NCI-H1417 treated with DMSO at 0.1 percent for 48 hours (cell line): Measurements from ENCODE around the gene COL7A1.
"Not testable (repeated sequence)": the region's sequence is repeated elsewhere in the genome, so short reads cannot be mapped to it uniquely, and the experiment has no call there.

Experiments used
- DNase-seq: peaks from one replicate; lab custom pipeline; 2025; lab: John Stamatoyannopoulos, UW

Gene COL7A1

DNA sequence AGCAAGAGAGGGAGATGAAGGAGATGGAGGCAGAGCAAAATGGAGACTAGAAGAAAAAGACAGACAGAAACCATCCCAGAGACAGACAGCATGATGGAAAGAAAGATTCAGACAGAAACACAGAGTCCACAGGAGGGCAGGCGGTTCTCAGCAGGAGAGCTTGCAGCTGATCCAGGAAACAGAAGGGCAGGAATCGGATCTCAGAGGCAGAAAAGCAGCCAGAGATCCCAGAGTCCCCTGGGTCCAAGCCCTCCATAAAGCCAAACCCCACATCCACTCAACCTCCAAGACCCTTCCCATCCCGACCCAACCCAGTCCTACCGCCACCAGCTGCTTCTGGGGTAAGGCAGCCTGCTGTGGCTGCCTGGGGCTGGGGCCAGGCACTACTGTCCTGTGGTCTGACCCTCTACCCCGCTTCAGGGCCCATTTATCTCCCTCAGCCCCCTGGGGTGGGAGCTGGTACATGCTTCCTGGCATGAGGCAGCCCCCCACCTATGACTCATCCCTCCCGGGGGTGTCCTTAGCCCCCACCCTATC is 31.7 kb downstream of the COL7A1 start, which contains the start of gene UCN2:
Gene UCN2 (minus strand): TSS at position 400 of the 537 bp plus-strand sequence. CDS start 657 bp downstream, outside the sequence.
- no peak for DNase-seq

GRCh38 chr3:48562367-48563095 is 32.6 kb downstream of the COL7A1 start:
- DNase-seq: no peak

DNA sequence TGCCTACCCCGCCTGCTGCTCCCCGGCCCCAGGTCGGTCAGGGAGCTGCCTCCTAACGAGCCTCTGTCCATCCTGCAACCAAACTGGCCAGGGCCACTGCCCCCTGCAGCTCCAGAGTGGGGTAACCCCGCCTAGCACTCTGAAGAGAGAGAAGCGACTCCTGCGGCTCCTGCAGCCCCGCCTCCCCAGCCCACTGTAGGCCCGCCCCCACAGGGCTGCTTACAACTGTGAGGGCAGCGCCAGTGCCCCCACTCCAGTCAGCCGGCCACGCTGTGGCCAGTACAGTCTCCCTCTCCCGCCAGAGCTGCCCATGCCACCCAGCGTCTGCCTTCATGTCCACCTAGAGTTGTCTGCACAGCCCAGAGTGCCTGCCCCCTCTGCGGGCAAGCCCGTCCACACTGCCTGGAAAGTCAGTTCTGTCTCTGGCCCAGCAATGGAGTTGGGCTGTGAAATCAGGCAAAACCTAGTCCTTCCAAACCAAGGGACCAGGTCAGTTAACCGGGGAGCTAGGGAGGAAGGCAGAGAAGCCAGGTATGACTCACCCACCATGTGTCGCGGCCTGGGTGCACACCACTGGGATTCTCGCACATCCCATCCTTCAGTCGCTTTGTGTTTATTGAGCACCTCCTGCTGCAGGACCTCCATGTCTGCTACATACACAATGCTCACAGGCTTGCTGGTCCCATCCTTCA is 33.9 kb downstream of the COL7A1 start:
- DNase-seq: no peak

DNA sequence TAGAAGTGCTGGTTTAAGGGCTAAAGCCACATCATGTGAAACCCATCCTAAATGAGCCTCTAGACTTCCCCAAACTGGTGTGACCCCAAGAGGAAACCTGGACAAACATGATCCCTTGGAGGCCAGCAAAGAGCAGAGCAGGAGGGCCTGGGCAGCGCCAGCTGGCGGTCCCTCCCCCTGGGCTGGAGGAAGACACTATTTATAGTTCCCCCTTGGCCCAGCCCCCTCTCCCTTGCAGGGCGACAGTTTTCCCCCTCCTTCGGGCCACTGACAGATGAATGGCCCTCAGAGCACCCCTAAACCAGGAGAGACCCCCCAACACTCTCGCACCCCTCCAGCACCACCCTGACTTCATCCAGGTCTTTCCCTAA is 34.5 kb downstream of the COL7A1 start:
- DNase-seq: no peak

GRCh38 chr3:48558493-48559134 is 36.5 kb downstream of the COL7A1 start:
- DNase-seq: no peak

DNA sequence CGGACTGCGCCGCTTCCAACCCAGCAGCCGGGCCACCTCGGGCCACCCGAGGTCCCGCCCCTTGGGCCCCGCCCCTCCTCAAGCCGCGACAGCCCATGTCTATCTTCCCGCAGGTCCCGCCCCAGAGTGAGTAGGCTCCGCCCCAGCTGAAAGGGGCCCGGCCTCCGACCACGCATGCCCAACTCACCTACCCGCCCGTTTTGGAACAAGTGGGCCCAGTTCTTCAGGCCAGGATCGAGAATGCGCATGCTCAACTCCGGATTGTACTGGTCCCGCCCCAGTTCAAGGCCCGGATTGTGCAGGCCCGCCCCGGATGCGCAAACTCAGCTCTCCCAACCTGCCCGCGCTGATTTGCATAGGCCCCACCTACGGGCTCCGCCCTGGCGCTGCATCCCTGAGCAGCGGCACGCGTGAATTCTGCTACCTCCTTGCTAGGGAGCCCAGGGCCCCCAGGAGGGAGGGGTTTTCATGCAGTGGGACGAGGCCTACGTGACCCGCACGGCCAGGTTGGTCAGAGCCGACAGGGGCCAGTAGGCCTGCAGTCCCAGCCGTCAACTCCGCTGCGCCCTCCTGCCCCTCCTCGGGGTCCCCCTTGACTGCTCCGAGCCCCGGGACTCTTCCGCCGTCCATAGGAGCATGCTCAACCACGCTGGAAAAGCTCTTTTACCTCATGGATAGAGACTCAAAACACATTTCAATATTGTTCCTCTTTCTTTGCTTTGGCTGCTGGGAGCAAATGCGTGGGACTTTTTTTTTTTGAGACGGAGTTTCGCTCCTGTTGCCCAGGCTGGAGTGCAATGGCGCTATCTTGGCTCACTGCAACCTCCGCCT is 38.1 kb downstream of the COL7A1 start, which contains the start of gene PFKFB4:
Gene PFKFB4 (minus strand): TSS at position 8 of the 831 bp plus-strand sequence. CDS start 26 bp downstream, outside the sequence.
- peak; percentile 88 for DNase-seq

- no peak for DNase-seq
Observed at GRCh38 chr3:48555949-48556795, 39.0 kb downstream of the COL7A1 start.

GRCh38 chr3:48555231-48555948 is 39.7 kb downstream of the COL7A1 start:
- DNase-seq: no peak

- no peak for DNase-seq
Observed at GRCh38 chr3:48553886-48554845, 41.0 kb downstream of the COL7A1 start.

- no peak for DNase-seq
Observed at GRCh38 chr3:48553361-48553760, 41.8 kb downstream of the COL7A1 start.

GRCh38 chr3:48552111-48552951 is 42.8 kb downstream of the COL7A1 start:
- DNase-seq: no peak

DNA sequence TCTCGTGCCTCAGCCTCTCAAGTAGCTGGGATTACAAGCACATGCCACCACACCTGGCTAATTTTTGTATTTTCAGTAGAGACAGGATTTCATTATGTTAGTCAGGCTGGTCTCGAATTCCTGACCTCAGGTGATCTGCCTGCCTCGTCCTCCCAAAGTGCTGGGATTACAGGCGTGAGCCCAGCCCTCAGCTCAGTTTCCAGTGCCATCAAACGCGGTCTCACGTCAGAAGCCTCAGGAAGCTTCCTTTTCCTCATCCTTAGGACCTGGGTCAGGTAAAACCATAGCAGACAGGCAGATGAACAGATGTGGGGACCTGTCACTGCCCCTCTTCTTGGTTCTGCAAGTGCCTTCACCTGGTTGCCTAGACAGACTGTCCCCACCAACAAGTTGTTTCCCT is 43.5 kb downstream of the COL7A1 start:
- DNase-seq: not testable (repeated sequence)

- DNase-seq: no peak
Observed at GRCh38 chr3:48548729-48549705, 46.1 kb downstream of the COL7A1 start.

DNA sequence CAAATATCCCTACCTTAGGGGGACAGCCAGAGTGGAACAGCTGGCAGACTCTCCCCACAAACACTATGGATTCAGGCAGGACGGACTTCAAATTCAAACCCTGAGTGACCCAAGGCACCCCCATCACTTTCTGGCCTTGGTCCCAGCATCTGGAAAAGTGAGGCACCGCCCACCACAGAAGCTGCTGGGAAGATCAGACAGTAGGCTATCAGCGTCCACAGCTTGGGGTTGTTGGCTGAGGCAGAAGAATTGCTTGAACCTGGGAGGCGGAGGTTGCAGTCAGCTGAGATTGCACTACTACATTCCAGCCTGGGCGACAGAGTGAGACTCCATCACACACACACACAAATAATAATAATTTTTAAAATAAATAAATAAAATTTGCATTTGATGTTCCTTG is 47.0 kb downstream of the COL7A1 start:
- no peak for DNase-seq

- DNase-seq: no peak
Observed at GRCh38 chr3:48546203-48546829, 48.8 kb downstream of the COL7A1 start.

DNA sequence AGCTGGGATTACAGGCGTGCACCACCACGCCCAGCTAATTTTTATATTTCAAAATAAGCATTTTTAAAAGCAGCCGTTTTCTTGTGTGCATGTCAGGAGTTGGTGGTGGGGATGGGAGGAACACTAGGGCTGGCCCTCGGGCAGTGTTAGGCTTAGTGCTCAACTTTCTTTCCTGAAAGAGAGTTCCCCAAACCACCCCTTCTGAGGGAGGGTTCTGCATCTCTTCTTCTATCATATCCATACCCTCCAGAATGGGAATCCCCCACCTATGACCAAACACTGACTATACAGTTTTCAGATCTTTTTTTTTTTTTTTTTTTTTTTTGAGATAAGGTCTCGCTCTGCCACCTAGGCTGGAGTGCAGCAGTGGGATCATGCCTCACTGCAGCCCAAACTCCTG is 51.0 kb downstream of the COL7A1 start:
- DNase-seq: no peak
